CD4-positive, alpha-beta T cell treated with Interleukin-4 for 1 hour (primary cell): ENCODE results near the gene NEUROD1.
"Not testable (repeated sequence)": the region's sequence is repeated elsewhere in the genome, so short reads cannot be mapped to it uniquely, and the experiment has no call there.

Source experiments
- DNase-seq, 2 donors: peaks; one replicate each; pipeline ENCODE4 v3.0.0-alpha.2; 2020 to 2022

The NEUROD1 gene

GRCh38 chr2:181680055-181680936, at the start of gene NEUROD1:
Gene NEUROD1 (minus strand): TSS chr2:181680517. CDS start chr2:181678860, 1,657 bp downstream.
- no peak for DNase-seq

DNA sequence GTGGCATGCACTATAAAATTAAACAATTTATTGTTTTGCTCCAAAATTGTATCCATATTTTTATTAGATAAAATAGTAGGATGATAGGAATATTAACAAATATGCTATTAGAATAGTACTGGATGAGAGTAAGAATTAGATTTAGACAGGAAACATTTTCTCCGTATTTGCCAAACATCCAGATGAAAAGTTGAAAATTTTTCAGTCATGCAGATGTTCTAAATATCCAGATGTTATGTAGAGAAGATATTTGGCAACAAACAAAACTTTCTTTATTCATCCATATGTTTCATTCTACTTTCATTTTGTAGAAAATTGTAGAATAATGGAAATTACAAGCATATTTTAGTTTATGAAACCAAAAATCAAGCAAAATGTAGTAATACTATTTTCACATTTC, 45.2 kb upstream of the NEUROD1 start:
- DNase-seq: no peak

- DNase-seq: no peak
Measured at GRCh38 chr2:181724662-181725061, 44.3 kb upstream of the NEUROD1 start.

DNA sequence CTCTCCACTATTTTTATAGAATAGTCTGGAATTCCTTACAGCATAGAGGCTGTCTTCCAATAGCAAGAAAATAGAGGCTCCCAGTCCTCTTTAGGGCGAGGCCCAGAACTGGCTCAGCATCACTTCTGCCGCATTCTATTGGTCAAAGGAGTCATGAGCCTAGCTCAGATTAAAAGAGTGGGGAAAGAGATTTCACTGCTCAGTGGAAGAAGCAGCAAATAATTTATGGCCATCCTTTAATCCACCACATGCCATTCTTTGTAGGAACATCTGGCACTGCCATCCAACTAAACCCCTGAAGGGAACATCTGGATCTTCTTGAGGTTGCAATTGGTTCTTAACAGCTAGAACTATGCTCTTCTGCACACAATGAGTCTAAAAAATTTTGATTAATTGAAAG, 43.4 kb upstream of the NEUROD1 start:
- no peak for DNase-seq

- peak; percentile 70 to 78 for DNase-seq
Measured at GRCh38 chr2:181715033-181715630, 34.8 kb upstream of the NEUROD1 start.

DNA sequence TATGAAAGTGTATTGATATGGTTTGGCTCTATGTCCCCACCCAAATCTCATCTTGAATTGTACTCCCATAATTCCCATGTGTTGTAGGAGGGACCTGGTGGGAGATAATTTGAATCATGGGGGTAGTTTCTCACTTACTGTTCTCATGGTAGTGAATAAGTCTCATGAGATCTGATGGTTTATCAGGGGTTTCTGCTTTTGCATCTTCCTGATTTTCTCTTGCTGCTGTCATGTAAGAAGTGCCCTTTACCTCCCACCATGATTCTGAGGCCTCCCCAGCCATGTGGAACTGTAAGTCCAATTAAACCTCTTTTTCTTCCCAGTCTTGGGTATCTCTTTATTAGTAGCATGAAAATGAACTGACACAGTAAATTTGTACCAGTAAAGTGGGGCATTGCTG, 30.7 kb upstream of the NEUROD1 start:
- DNase-seq: not testable (repeated sequence)

- not testable (repeated sequence) for DNase-seq
Measured at GRCh38 chr2:181702519-181702918, 22.2 kb upstream of the NEUROD1 start.

GRCh38 chr2:181698223-181698622, 17.9 kb upstream of the NEUROD1 start:
- DNase-seq: no peak

DNA sequence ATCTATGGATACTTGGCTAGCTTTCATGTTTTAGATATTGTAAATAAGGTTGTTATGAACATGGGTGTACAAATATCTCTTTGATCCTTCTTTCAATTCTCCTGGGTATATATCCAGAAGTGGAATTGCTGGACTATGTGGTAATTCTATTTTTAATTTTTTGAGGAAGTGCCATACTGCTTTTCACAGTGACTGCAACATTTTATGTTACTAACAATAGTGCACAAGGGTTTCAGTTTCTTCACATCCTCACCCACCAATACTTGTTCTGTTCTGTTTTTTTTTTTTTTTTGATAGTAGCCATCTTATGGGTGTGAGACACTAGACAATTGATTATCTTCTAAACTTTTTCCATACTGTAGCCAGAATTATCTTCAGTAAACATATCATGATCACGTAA, 17.3 kb upstream of the NEUROD1 start:
- DNase-seq: no peak

GRCh38 chr2:181697126-181697525, 16.8 kb upstream of the NEUROD1 start:
- DNase-seq: no peak

DNA sequence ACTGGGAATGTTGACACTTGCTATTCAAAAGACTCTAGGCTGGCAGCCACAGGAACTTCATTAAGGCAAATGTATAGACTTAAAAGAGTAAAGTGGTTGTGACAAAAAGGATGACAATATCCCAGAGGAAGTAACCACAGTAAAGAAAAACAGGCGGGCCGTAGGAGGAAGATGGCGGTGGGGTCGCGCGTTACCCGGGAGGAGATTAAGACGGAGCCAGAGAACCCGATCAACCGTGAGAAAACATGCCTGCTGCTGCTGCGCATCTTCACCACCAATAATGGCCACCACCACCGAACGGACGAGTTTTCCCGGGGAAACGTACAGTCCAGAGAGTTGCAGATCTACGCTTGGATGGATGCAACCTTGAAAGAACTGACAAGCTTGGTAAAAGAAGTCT, 14.0 kb upstream of the NEUROD1 start:
- DNase-seq: no peak

DNA sequence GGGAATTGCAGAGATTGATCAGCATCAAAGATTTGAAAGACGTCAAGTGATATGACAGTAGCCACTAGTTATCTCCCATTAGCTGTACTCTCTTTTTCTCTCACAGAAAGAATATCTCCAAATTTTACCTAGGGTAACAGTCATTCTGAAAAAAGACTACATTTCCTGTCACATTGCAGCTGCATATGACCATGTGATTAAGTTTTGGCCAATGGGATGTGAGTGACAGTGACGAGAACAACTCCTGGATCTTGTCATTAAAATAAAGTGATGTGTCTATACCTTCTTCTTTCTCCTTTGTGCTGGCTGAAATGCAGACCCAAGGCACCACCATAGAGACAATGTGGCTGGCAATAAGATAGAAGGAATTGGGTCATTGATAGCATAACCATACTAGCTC, 10.5 kb upstream of the NEUROD1 start:
- no peak for DNase-seq

- DNase-seq: no peak
Measured at GRCh38 chr2:181686576-181687185, 6.4 kb upstream of the NEUROD1 start.

GRCh38 chr2:181685150-181685688, 4.9 kb upstream of the NEUROD1 start:
- no peak for DNase-seq

GRCh38 chr2:181684454-181685149, 4.3 kb upstream of the NEUROD1 start:
- DNase-seq: no peak

DNA sequence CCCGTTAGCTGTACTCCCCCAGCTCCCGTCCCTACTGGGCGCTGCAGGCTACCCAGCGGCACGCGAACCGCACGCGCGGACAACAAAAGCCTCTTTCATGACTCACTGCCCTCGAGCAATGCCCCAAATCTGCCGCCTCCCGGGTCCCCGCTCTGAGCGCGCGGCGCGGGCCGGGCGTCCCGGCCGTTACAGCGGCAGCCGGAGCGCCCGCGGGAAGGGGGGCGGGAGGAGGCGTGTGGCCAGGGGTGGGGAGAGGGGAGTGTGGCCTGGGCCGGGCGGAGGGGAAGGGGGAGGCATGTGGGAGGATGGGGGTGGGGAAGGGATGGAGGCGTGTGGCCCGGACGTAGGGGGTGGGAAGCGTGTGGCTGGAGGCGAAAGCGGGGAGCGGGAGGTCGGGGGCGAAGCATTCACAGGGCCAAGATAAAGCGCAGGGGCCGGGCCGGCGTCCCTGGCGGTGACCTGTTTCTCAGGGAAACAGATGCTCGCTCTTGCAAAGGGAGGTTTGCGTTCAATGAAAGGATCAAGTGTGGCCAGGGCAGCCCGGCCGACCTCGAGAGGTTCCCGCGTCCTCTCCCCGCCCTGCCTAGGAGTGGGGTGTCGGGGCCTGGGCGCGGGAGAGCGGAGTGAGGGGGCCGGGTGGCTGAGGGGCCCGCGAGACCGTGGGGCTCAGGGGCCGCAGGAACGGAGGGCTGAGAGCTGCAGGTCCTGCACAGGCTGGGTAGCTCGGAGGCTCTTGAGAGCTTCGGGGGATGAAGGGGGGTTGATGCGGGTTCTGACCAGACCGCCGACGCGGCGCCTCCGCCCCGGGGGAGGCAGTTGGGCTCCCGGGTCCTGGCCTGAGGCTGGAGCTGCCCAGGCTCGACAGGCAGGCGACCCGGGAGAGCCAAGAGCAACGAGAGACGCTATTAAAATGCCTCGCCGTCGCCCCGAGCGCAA, 3.5 kb upstream of the NEUROD1 start:
- DNase-seq: no peak

GRCh38 chr2:181682795-181683517, 2.6 kb upstream of the NEUROD1 start:
- no peak for DNase-seq

DNA sequence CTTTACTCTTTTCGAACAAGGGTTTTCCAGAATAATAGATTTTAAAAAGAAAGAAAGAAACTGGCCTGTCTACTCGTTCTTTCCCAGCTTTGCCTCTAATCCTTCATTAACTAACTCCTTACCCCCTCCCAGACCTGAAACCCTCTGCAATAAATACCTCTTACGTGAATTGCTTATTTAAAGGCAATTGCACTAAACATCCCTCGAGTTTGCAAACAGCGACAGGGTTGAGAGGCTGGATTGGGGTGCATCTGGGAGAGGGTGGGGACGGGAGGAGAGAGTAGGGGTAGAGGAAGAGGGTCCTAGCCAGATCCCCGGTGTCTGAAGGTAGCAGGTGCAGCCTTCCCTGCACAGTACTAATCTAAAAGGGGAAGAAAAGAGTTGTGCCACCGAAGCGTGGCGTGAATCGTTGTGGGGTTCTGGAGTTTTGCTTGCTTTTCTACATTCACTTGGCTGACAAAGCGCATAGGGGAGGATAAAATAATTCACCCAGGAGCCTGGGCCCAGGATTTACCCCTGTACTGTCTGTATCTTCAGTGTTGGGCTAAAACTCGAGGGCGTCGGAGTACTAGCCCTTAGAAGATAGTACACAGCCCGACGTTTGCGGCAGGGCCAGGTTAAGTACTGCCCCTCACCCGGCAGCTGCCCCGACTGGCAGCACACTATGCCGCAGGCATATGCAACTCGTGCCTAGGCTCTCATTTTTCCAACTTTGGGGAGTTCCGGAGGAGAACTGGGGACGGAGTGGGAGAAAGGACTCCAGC, 1.9 kb upstream of the NEUROD1 start:
- DNase-seq: no peak

GRCh38 chr2:181680937-181681811, 857 bp upstream of the NEUROD1 start:
- no peak for DNase-seq
